NCI-H526 (cell line): ENCODE data around the gene UGT1A6.
"Not testable (repeated sequence)": the region's sequence is repeated elsewhere in the genome, so short reads cannot be mapped to it uniquely, and the experiment has no call there.

ENCODE experiments used
- DNase-seq, 2 experiments: peaks; one replicate each; lab custom pipeline; 2025; lab: John Stamatoyannopoulos, UW

The UGT1A6 gene

GRCh38 chr2:233692648-233693047 lies at the start of gene UGT1A6:
Gene UGT1A6, plus strand, starts transcription at chr2:233692890. Its CDS starts 115 bp downstream, at chr2:233693005.
- DNase-seq, result no peak

- DNase-seq, result peak in 1 of 2 experiments; percentile 15
Measured at GRCh38 chr2:233643128-233643527, 49.6 kb upstream of the UGT1A6 start.

- not testable (repeated sequence) for DNase-seq
Measured at GRCh38 chr2:233646033-233646432, 46.7 kb upstream of the UGT1A6 start.

- no peak for DNase-seq
Measured at GRCh38 chr2:233650981-233651380, 41.7 kb upstream of the UGT1A6 start.

- DNase-seq, result no peak
Measured at GRCh38 chr2:233651430-233651829, 41.3 kb upstream of the UGT1A6 start.

GRCh38 chr2:233654501-233654900 lies 38.2 kb upstream of the UGT1A6 start:
- no peak for DNase-seq

- no peak for DNase-seq
Measured at GRCh38 chr2:233655043-233655442, 37.6 kb upstream of the UGT1A6 start.

GRCh38 chr2:233655943-233656342 lies 36.7 kb upstream of the UGT1A6 start:
- DNase-seq, result not testable (repeated sequence)

GRCh38 chr2:233656443-233656842 lies 36.2 kb upstream of the UGT1A6 start:
- no peak for DNase-seq

GRCh38 chr2:233658610-233659009 lies 34.1 kb upstream of the UGT1A6 start:
- no peak for DNase-seq

- no peak for DNase-seq
Measured at GRCh38 chr2:233663911-233664310, 28.8 kb upstream of the UGT1A6 start.

- no peak for DNase-seq
Measured at GRCh38 chr2:233668605-233669260, 24.0 kb upstream of the UGT1A6 start.

- no peak for DNase-seq
Measured at GRCh38 chr2:233671290-233672161, 21.2 kb upstream of the UGT1A6 start, which contains the start of gene UGT1A9. Gene UGT1A9, plus strand, starts transcription at chr2:233671898. Its CDS starts 37 bp downstream, at chr2:233671935.

- DNase-seq, result no peak
Measured at GRCh38 chr2:233672886-233673285, 19.8 kb upstream of the UGT1A6 start.

GRCh38 chr2:233673896-233674295 lies 18.8 kb upstream of the UGT1A6 start:
- no peak for DNase-seq

- no peak for DNase-seq
Measured at GRCh38 chr2:233674314-233674713, 18.4 kb upstream of the UGT1A6 start.

GRCh38 chr2:233674995-233675394 lies 17.7 kb upstream of the UGT1A6 start:
- DNase-seq, result peak in 1 of 2 experiments; percentile 6

GRCh38 chr2:233676046-233676445 lies 16.6 kb upstream of the UGT1A6 start:
- no peak for DNase-seq

GRCh38 chr2:233679196-233679595 lies 13.5 kb upstream of the UGT1A6 start:
- no peak for DNase-seq

GRCh38 chr2:233680361-233681045 lies 12.2 kb upstream of the UGT1A6 start:
- DNase-seq, result no peak

GRCh38 chr2:233681521-233682099 lies 11.1 kb upstream of the UGT1A6 start, which contains the start of gene UGT1A7:
Gene UGT1A7, plus strand, starts transcription at chr2:233681901. Its CDS starts 37 bp downstream, at chr2:233681938.
- DNase-seq, result no peak

GRCh38 chr2:233684640-233685039 lies 8.1 kb upstream of the UGT1A6 start:
- no peak for DNase-seq
